MM.1S (cell line): ENCODE results near the gene NUDT22.

ENCODE experiments used
- CTCF ChIP-seq: fragments of 300-600 bp; sonication (generic); IDR thresholded peaks from 2 replicates; pipeline ENCODE4 v1.5.1; 2016; ENCODE audit warnings: antibody characterized with exemption, low read length, mixed read lengths
- EZH2phosphoT487 ChIP-seq: fragments of 300-600 bp; sonication (generic); IDR thresholded peaks from 2 replicates; pipeline ENCODE4 v1.6.1; 2018; ENCODE audit warnings: antibody characterized with exemption, low read length

- TF ChIP-seq CTCF, result no peak
- TF ChIP-seq EZH2phosphoT487, result no peak
Observed at GRCh38 chr11:64219755-64220154, 6.3 kb upstream of the NUDT22 start.
